SK-MEL-5 (cell line): ENCODE measurements around the gene CHST14. TPM values are rescaled to one million over a fixed set of nuclear protein-coding genes. Genes with fewer than 3 reads are reported as not detected.

Source experiments
- DNase-seq: peaks from one replicate; pipeline ENCODE4 v3.0.0-alpha.2; 2016; ENCODE audit warnings: low read depth, low spot score
- in situ Hi-C: cut with HindIII; loops from 2 replicates; pipeline ENCODE4 v1.10.0; 2016; ENCODE audit warnings: low sequenced_read_pairs, high pct_unique_total_duplicates, low pct_unique_long_range_greater_than_20kb
- polyA plus RNA-seq, 2 experiments: library from polyadenylated mRNA; depleted of rRNA; stranded (reverse); fragments of >200 nt; gene quantifications; 2 replicates each; pipeline ENCODE4 v1.2.3, GENCODE V29; 2015
- total RNA-seq: library from RNA; depleted of rRNA; stranded (reverse); fragments of >200 nt; shearing (Covaris generic); gene quantifications from 2 replicates; pipeline ENCODE4 v1.2.3, GENCODE V29; 2014; rRNA removed

The CHST14 gene, protein sequence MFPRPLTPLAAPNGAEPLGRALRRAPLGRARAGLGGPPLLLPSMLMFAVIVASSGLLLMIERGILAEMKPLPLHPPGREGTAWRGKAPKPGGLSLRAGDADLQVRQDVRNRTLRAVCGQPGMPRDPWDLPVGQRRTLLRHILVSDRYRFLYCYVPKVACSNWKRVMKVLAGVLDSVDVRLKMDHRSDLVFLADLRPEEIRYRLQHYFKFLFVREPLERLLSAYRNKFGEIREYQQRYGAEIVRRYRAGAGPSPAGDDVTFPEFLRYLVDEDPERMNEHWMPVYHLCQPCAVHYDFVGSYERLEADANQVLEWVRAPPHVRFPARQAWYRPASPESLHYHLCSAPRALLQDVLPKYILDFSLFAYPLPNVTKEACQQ
- 15.5 and 16.4 TPM in 2 replicates for total RNA-seq
- 26.1 and 32.7 TPM in 2 replicates for polyA plus RNA-seq (2015; cell fraction: cytosol; rRNA removed)
- polyA plus RNA-seq (2015; cell fraction: nucleus; rRNA removed), result 3.3 and 4.7 TPM in 2 replicates

DNA sequence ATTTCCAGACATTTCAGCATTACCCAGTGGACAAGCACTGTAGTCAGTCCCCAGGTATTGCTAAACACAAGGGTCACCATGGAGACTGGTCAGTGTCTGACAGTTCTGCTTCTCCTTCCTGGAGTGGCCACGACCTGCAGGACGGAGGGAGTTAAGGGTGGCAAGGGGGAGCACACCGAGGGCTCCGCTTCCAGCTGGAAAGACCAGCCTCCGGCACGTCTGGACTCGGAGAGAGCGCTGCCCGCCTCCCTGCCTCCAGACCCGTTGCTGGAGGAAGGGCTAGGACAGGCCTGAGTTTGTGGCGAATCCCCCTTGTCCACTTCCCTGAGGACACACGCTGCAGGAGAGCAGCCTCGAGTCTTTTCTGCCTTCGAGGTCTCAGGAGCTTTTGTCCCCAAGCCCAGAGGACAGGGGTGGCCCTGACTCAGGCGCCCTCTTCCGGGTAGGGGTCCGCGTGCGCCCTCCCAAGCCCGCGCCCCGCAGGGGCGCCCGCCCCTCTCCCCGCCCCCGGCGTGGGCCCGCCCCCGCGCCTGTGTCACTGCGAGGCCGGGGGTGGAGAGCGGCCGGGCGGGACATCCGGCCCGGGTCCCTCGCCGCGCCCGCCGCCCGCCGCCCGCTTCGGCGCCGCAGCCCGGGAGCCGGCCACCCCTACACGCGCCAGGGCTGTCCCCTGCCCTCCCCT lies at the start of gene CHST14:
Gene CHST14 (plus strand): TSS at position 562 of the 682 bp plus-strand sequence. CDS start 230 bp downstream, outside the sequence.
- peak; percentile 41 for DNase-seq
- in situ Hi-C loops, result no loop called here

DNA sequence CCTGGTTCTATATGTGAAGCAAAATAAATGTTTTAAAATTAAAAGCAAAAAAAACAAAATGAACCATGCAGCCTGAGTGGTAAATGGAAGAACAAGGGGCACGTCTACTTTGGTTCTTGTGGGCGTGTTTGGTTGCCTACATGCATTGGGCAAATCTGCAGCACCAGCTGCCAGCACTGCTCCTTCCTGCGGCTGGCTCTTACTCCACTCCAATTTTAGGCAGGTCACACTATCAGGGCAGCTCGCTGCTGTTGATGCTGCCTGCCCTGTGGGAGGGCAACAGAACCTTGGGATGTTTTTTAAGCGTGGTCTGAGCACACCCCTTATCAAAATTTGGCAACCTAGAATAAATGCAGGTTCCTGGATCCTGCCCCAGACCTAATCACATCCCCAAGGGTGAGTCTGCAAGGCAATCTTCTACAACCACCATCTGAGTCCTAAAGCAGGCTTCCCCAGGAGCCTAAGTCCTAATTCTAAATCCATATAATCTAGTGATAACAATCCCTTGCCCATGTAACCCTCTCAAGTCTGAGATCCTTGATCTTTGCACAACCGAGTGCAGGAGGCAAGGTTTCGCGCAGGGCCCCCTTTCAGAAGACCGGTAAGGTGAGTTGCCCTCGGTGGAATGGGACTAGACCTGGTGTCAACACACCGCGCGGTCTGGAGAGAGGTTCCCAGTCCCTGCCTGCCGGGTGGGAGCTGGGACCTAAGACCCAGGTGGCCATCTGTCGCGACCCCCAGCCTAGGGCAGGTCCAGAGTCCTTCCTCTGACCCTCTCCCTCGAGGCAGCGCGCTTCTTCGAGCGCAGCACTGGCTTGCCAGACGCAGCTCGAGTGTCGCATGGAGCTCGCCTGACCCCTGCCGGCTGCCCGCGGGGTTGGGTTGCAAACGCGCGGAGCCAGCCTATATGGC lies 49.3 kb upstream of the CHST14 start:
- in situ Hi-C loops, result no loop called here
- peak; percentile 68 for DNase-seq

DNA sequence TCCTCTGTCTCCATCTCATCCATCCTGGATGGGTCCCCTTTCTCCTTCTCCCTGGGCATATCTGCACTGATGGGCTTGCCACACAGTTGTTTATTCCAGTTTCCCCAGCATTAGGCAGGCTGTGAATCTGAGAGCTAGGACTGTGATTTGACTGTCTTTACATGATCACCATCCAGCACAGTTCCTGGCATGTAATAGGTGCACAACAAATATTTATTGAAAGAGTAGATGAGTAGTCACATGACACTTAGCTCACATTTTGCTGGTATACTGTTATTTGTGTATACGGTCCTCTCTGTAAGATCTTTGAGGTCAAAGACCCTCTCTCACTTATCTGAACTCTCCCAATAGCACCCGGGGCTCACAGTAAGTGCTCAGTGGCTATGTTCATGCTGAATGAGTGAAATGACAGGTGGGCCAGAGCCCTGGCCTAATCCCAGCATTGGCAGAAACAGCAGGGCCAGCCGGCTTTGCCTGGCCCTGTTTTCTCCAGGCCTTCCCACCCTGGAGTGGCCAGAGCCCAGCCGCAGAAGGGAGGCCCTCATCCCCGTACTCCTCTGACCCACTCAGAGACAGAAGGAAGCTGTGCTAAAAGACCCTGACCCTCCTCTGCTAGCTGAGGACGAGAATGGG lies 46.2 kb upstream of the CHST14 start:
- in situ Hi-C loops, result no loop called here
- no peak for DNase-seq

DNA sequence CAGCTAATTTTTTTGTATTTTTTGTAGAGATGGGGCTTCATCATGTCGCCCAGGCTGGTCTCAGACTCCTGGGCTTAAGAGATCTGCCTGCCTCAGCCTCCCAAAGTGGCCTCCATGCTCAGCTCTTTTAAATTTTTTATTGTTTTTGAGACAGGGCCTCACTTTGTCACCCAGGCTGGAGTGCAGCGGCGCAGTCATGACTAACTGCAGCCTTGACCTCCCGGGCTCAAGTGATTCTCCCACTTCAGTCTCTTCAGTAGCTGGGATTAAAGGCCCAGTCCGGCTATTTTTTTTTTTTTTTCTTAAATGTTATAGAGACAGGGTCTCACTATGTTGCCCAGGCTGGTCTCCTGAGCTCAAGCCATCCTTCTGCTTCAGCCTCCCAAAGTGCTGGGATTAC lies 45.1 kb upstream of the CHST14 start:
- in situ Hi-C loops, result no loop called here
- no peak for DNase-seq

DNA sequence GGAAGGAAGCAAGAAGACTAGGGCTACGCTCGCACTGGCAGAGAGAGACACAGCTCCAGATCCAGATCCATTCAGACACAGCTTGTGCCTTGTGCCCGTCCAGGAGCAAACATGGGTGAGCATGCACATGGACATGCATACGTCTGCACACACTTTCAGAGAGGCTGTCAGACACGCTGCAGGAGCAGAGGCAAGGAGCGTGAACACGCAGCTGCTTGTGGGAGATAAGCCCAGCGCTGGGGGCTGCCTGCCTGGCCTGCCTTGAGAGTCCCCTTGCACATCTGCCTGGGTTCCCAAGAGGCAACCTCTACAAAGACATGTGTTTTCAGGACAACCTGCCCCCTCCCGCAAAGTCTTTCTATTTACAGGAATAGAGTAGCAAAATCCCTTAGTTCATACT lies 43.6 kb upstream of the CHST14 start:
- no peak for DNase-seq
- in situ Hi-C loops, result no loop called here

DNA sequence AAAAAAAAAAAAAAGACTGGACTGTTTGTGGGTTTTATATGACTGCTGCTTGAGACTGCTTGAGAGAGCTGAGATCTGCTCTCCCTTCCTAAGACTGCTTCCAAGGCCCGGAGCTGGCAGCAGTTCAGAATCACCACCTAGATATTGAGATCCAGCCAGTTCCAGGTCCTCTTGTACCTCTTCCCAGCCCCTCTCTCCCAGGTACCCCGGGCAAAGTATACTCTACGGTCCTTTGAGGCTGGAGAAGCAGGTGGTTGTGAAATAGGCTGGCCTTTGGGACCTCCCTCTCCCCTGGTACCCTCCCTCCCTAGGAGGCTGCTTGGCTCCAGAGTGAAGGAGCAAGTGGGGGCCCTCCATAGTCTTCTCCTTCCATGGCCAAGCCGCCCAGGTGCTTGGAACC lies 42.6 kb upstream of the CHST14 start:
- in situ Hi-C loops, result no loop called here
- no peak for DNase-seq

DNA sequence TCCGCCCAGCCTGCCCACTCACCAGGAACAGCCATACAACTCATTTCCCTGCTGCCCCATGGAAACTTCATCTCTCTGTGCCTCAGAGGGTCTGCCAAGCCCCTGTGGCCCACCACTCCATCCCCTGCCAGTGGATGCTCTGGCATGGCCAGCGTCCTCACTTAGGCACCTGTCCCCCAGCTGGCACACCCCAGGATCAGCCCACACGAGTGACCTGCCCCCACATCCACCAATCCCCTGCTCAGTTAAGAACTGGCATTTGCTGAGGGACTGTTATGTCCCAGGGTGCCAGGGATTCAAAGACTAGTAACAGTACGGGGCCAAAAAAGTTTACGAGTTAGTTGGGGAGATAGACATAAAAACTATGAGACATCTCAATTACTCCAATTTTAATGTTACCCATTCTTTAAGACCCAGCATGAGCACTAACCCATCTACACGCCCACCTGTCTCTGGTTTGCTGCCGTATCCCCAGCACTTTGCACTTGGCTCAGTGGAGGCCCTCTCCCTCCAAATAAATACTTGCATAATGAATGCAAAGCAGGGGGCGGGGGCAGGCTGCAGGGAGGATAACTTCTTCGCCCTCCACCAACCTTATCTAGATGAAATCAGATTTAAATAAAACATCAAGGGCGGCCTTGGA lies 41.6 kb upstream of the CHST14 start:
- in situ Hi-C loops, result no loop called here
- no peak for DNase-seq

DNA sequence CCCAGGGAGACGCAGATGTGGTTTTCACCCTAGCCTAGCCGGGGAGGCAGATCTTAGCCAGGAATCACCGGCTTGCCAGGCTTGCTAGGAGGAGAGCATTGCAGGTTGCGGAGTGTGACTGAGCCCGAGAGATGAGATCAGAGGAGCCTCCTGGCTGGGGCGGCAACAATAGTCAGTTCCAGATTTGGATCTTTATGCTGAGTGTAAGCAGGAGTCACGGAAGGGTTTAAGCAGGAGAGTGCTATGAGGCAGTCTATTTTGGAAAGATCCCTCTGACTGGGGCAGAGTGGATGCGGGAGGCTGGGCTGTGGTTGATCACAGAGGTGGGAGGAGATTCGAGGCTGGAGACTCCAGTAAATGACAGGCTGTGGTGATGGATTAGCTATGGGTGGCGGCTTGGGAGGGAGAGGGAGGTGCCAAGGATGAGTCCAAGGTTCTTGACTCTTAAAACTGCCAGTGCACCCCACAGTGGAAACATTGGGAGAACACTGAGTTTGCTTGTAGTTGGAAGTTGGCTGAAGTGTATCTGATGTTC lies 40.4 kb upstream of the CHST14 start:
- peak; percentile 55 for DNase-seq
- in situ Hi-C loops, result no loop called here

DNA sequence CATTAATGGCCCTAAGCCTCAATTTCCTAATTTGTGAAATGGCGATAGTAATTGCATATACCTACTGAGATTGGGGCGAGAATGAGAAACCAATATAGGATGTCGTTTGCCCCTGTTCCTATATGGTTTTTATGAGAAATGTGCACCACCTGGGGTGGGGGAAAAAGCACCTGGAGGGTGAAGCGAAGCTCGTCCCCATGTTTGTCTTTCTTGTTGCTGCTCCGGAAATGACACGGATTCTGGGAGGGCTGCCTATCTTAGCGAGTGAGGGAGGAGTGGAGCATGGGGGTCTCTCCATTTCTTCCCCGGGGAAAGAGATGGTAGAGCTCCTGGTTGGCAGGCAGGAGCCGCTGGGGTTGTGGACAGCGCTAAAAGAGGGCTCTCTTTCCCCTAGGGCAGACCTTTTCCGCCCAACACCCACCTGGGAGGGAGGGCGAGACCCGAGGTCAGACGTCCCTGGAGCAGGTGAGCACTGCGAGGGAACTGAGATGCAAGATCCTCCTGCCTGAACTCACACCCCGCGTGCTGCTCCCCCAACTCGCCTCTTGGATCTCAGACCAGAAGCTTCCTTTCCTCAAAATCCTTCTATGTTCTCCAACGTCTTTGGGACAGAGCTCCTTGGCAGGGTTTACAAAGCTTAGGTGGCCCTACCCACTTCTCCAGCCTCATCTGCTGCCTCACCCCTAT lies 35.6 kb upstream of the CHST14 start:
- in situ Hi-C loops, result no loop called here
- no peak for DNase-seq

DNA sequence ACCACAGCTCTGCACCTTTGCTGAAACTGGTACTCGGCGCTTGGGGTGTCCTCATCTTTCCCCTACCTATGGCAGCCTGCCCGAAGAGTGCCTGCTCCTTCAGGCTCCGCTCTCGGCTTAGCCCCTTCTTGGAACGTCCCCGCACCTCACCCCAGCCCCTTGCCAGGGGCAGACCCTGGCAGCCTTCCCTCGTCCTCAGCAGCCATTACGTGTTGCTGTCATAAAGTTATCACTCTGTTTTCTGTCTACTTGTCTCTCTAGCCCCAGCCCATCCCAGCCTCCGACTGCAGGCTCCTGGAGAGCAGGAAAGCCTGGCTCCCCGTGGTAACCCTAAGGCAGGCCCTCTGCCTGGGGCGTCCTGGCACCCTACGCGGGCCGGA lies 35.1 kb upstream of the CHST14 start:
- in situ Hi-C loops, result no loop called here
- DNase-seq, result no peak

DNA sequence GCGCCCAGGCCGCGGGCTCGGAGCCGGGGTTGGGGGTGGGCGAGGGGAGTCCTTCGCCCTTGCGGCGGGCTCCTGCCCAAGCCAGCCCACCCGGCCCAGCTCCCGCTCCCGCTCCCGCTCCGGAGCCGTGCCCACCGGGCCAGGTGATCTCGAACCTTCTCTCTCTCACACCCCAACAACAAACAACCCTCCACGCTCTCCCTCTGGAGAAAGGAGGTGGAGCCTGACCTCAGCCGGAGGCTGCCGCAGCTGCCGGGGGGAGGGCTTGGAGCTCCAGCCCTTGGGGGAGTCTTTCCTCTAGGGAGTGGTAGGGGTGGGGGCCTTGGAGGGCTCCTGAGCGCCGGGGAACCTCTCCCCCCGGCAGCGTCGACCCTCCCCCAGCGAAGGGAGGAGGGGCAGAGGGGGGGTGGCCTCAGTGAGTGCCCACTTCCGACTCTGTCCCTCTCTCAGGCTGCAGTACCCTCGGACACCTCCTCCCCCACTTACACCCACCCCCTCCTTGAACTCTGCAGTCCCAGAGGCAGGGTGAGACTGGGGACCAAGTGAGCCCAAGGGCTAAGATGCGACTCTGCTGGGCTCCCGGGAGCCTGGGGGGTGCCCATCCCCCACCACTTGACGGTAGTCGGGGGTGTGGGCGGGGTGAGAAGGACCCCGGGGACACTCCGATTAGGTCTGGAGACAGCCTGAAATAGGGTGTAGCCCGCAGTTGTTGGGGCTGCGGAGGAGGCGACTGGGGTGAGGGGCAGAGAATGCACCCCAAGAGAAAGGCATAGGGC lies 34.5 kb upstream of the CHST14 start:
- in situ Hi-C loops, result no loop called here
- no peak for DNase-seq

DNA sequence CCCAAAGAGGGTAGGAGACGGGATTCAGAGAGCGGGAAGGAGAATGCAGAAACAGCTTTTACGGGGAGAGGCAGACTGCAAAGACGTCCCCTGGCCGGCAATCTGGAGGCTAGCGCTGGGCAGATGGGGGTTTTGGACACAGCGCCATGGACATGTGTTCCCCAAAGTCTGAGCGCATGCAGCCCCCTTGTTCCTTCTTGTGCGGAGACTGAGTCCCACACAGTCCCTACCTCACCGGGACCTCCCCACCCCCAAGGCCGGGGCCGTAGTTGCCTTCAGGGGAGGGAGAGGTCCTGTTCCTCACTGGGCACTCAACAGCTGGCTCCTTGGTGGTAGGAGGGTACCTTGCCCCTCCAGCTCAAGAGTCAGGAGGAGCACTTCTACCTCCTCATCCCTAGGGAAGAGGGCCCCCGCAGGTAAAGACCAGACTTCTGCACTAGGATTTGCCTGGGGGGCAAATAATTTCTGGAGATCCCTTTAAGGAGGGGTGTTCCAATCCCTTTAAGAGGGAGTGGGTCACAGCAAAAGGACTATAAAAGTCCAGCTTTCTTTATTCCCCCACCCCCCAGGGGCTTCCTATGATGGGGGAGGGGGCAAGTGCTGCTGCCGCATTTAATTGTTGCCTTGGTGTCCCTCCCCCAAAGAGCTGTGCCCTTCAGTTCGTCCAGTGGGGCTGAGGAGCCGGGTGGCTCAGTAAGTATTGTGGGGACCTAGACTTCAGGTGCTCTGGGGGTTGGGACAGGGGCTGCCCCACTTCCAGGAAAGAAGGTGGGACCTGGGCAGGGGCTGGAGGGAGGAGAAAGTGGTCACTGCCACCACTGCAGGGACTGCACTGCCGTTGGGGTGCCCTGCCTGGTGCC lies 33.7 kb upstream of the CHST14 start:
- in situ Hi-C loops, result no loop called here

DNA sequence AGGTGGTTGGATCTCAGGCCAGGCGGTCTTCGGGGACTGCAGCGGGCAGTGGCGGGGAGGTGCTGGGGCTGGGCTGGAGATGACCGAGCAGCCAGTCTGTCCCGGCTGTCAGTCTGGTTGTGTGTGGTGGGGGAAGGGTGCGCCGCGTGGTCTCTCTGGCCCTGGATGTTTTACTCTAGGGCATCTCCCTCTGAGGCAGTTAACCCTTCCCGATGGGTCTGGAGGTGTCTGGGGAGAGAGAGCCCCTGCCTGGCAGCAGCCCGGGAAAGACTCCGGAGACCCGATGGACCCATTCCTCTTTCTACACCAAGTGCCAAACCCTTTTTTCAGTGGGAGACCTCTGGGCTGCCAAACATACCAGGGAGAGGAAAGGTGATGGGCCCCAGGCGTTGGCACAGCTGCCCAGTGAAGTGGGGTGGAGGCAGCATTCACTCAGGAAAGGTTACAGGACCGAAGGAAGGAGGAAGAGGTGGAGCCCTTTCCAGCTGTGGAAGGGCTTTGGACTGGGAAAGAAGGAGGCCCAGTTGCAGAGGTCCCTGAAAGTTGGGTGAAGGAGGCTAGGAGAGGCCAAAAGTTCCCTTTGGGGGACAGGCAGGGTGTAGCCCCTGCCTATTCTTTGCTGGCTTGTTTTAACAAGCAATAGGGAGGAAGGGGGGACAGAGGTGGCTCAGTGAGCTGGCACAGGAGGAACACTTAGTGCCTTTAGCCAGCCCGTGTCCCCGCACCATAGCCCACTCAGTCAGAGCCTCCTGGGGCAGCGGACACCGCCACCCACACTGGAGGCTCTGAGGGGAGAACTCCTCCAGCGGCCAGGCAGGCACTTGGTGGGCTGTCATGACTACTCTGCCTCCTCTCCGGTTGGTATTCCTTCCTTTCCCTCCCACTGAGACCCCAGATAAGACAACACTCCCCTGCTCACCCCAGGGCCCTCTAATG lies 32.8 kb upstream of the CHST14 start:
- in situ Hi-C loops, result no loop called here
- DNase-seq, result no peak

More for the DNA sequence above, 33.7 kb upstream of the CHST14 start:
- no peak for DNase-seq

DNA sequence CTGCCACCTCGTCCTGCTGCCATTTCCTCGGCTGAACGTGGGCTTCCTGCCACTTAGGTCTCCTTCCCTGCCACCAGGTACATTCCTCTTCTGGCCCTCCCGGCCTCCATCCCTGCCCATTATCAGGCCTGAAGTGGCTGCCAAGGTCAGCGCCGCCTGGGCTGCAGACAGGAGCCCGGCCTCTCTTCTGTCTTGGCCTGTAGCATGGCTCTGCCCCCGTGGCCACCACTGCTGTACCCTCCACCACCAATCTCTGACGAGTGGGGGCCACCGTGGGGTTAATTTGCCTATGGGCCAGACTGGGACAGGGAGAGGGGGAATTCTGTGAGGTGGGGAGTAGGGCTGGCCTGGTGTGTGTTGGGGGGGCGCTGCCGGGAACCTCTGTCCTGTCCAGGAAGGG lies 32.1 kb upstream of the CHST14 start:
- DNase-seq, result no peak
- in situ Hi-C loops, result no loop called here
